ENCODE results near the gene ASB2.

- TF ChIP-seq CTCF (IDR thresholded peaks at IDR 0.05 in 8 of 11, conservative IDR thresholded peaks at IDR 0.05 in 3 of 11) (peak; percentile 89 to 96 (median 94)), POLR2AphosphoS5 (IDR thresholded peaks at IDR 0.05) (peak in 2 of 3 donors; percentile 13 to 17)
Measured at GRCh38 chr14:94001501-94002396, 25.4 kb upstream of the ASB2 start.
